K562 (cell line): ENCODE measurements around the gene GPR78. TPM values are rescaled to one million over a fixed set of nuclear protein-coding genes. Genes with fewer than 3 reads are reported as not detected.

ENCODE experiments used
- PHB2 ChIP-seq: fragments of 450-650 bp; IDR thresholded peaks from 2 replicates; pipeline ENCODE4 v1.6.1; 2017; ENCODE audit warnings: low read depth
- SIRT6 ChIP-seq: IDR thresholded peaks from one replicate; pipeline ENCODE4 v1.6.1; 2012; ENCODE audit warnings: low read depth, mild to moderate bottlenecking, control low read depth, inconsistent platforms, low read length, moderate library complexity
- ZNF217 ChIP-seq: sonication (generic); formaldehyde crosslinking; IDR thresholded peaks from 2 replicates; pipeline ENCODE4 v1.8.0; 2022; ENCODE audit warnings: mild to moderate bottlenecking, missing genetic modification reagents
- polyA plus RNA-seq, 8 experiments: library from polyadenylated mRNA; depleted of rRNA in 4 of 8; stranded (reverse) in 5 of 8; unstranded in 3 of 8; fragments of >200 nt; fragmentation: Nextera tagmentation in 2 of 8; fragmentation: Illumina TruSeq in 1 of 8; extraction: Ambion mirVana in 2 of 8; extraction: Trizol in 1 of 8; gene quantifications; 2 replicates each; pipeline versions ENCODE4 v1.2.1 to v1.2.3, GENCODE V29; 2011 to 2014; ENCODE audit warnings: inconsistent platforms in 1 of 8, missing spikeins in 1 of 8
- total RNA-seq, 7 experiments: library from RNA; depleted of rRNA in 6 of 7; stranded (reverse); fragments of >200 nt in 6 of 7; fragmentation: Illumina TruSeq in 2 of 7; extraction: Trizol in 2 of 7; gene quantifications; 2 replicates each; pipeline versions ENCODE4 v1.2.1 to v1.2.3, GENCODE V29; 2011 to 2021; ENCODE audit warnings: low replicate concordance in 1 of 7
- TF ChIP-seq, protein P1 (sequence below): sonication (generic); formaldehyde crosslinking; IDR thresholded peaks from 2 replicates; pipeline ENCODE4 v1.8.0; 2023; ENCODE audit warnings: missing genetic modification reagents, mild to moderate bottlenecking, borderline replicate concordance
- TF ChIP-seq, protein P2 (sequence below): sonication (generic); formaldehyde crosslinking; IDR thresholded peaks from 2 replicates; pipeline ENCODE4 v1.8.0; 2022; ENCODE audit warnings: missing genetic modification reagents, mild to moderate bottlenecking, borderline replicate concordance

GPR78 gene
- total and polyA plus RNA-seq, 9 of the 15 experiments (the other 6 are each of a cell fraction or from before 2014, with no cell fraction given): 0.04 to 0.13 (median 0.07) TPM; not detected in 4

DNA sequence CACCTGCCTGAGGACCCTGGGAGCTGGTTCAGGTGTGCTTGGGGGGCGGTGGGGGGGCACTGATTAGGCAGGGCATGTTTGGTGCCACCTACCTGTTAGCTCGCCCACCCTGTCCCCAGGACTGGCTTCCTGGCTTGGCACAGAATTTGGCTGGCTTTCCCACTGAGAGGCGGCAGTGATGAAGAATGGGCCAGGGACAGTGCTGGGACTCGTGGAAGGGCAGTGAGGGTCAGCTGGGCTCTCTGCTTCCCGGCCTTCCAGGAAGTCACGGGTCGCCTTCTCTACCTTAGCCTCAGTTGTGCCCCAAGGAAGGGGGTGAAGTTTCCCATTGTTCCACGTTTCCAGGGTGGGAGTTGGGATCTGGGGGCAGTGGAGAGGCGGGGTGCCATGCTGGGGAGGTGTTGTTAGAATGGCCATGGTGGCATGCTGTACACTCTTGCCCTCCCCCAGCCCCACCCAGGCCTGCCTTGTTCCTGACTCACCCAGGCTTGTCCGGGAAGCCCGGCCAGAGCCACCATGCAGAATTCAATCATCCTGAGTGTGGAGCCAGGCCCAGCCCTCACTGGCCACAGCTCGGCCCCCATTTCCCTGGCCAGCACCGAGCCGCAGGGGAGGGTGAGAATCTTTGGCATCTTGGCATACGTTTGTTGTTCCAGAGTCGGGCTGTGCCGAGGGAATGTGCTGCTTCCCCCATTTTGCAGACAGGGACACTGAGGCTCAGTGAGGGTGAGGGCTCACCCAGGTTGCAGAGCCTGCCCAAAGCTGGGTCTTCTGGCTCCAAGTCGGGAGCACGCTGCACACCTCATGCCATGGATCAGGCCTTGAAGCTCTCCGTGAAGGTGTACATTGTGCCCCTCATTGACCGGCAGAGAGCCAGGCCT, 21.9 kb upstream of the GPR78 start (continued):
- TF ChIP-seq, protein P1, sequence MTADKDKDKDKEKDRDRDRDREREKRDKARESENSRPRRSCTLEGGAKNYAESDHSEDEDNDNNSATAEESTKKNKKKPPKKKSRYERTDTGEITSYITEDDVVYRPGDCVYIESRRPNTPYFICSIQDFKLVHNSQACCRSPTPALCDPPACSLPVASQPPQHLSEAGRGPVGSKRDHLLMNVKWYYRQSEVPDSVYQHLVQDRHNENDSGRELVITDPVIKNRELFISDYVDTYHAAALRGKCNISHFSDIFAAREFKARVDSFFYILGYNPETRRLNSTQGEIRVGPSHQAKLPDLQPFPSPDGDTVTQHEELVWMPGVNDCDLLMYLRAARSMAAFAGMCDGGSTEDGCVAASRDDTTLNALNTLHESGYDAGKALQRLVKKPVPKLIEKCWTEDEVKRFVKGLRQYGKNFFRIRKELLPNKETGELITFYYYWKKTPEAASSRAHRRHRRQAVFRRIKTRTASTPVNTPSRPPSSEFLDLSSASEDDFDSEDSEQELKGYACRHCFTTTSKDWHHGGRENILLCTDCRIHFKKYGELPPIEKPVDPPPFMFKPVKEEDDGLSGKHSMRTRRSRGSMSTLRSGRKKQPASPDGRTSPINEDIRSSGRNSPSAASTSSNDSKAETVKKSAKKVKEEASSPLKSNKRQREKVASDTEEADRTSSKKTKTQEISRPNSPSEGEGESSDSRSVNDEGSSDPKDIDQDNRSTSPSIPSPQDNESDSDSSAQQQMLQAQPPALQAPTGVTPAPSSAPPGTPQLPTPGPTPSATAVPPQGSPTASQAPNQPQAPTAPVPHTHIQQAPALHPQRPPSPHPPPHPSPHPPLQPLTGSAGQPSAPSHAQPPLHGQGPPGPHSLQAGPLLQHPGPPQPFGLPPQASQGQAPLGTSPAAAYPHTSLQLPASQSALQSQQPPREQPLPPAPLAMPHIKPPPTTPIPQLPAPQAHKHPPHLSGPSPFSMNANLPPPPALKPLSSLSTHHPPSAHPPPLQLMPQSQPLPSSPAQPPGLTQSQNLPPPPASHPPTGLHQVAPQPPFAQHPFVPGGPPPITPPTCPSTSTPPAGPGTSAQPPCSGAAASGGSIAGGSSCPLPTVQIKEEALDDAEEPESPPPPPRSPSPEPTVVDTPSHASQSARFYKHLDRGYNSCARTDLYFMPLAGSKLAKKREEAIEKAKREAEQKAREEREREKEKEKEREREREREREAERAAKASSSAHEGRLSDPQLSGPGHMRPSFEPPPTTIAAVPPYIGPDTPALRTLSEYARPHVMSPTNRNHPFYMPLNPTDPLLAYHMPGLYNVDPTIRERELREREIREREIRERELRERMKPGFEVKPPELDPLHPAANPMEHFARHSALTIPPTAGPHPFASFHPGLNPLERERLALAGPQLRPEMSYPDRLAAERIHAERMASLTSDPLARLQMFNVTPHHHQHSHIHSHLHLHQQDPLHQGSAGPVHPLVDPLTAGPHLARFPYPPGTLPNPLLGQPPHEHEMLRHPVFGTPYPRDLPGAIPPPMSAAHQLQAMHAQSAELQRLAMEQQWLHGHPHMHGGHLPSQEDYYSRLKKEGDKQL (CRISPR knock-in tag): no peak
- TF ChIP-seq ZNF217: no peak
- TF ChIP-seq, protein P2, sequence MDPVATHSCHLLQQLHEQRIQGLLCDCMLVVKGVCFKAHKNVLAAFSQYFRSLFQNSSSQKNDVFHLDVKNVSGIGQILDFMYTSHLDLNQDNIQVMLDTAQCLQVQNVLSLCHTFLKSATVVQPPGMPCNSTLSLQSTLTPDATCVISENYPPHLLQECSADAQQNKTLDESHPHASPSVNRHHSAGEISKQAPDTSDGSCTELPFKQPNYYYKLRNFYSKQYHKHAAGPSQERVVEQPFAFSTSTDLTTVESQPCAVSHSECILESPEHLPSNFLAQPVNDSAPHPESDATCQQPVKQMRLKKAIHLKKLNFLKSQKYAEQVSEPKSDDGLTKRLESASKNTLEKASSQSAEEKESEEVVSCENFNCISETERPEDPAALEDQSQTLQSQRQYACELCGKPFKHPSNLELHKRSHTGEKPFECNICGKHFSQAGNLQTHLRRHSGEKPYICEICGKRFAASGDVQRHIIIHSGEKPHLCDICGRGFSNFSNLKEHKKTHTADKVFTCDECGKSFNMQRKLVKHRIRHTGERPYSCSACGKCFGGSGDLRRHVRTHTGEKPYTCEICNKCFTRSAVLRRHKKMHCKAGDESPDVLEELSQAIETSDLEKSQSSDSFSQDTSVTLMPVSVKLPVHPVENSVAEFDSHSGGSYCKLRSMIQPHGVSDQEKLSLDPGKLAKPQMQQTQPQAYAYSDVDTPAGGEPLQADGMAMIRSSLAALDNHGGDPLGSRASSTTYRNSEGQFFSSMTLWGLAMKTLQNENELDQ: no peak
- TF ChIP-seq PHB2: no peak
- TF ChIP-seq SIRT6: no peak
